ENCODE measurements around the gene SYNGAP1.

DNA sequence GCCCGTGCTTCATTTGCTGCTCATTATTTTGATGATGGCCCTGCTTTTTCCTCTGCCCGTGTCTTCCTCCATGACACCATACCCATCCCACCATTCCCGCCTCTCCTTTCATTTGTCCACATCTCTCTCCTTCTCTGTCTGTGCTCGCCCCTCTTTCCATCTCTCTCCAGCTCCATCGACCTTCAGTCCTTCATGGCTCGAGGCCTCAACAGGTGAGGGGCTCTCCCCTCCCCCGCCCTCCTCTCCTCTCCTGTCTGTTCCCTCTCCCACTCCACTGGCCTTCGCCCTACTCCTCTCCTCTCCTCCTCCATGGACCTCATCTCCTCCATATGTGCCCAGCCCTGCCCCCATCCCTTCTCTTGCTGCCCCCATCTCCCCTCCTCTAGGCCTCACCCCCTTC lies 22.4 kb downstream of the SYNGAP1 start:
- TF ChIP-seq, protein P1, sequence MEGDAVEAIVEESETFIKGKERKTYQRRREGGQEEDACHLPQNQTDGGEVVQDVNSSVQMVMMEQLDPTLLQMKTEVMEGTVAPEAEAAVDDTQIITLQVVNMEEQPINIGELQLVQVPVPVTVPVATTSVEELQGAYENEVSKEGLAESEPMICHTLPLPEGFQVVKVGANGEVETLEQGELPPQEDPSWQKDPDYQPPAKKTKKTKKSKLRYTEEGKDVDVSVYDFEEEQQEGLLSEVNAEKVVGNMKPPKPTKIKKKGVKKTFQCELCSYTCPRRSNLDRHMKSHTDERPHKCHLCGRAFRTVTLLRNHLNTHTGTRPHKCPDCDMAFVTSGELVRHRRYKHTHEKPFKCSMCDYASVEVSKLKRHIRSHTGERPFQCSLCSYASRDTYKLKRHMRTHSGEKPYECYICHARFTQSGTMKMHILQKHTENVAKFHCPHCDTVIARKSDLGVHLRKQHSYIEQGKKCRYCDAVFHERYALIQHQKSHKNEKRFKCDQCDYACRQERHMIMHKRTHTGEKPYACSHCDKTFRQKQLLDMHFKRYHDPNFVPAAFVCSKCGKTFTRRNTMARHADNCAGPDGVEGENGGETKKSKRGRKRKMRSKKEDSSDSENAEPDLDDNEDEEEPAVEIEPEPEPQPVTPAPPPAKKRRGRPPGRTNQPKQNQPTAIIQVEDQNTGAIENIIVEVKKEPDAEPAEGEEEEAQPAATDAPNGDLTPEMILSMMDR (IDR thresholded peaks at IDR 0.05), result no peak
- TF ChIP-seq POLR2AphosphoS5 (IDR thresholded peaks at IDR 0.05), result no peak
- TF ChIP-seq POLR2A (IDR thresholded peaks at IDR 0.05), result no peak

Measured in prostate gland (tissue), 2 donors.